SH-SY5Y (cell line): ENCODE data around the gene HIBCH.

Experiments
- GATA2 ChIP-seq: IDR thresholded peaks from 2 replicates; pipeline ENCODE4 v1.6.1; 2011; ENCODE audit warnings: mild to moderate bottlenecking, low read depth, low read length
- GATA3 ChIP-seq: IDR thresholded peaks from 2 replicates; pipeline ENCODE4 v1.6.1; 2011; ENCODE audit warnings: low read depth, mild to moderate bottlenecking, low read length, moderate library complexity

- no peak for TF ChIP-seq GATA2
- no peak for TF ChIP-seq GATA3
Observed at GRCh38 chr2:190216829-190217228, 102.8 kb downstream of the HIBCH start.
